ENCODE results near the gene PHACTR4. TPM values are rescaled to one million over a fixed set of nuclear protein-coding genes. Genes with fewer than 3 reads are reported as not detected.

Gene PHACTR4
- total and polyA plus RNA-seq, 2 of the 8 experiments (the other 6 are each of a cell fraction or from before 2014, with no cell fraction given): 23.7 to 57.8 TPM

DNA sequence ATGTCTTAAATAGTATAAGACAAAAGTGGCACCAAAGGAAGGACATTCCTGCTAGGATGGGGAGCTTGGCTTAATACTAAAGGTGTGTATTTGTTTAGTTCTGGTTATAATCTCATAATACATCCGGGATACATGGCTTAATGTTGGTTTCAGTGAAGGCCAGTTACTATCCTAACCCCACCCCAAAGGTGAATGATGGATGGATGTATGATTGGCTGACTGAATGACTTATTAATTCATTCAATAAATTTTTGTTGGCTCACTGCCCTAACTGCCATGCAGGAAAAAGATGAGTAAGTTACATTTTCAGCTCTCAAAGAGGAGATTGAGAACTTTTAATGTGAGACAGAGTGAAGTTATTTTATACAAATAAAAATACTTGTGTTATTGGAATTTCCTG lies 52.2 kb downstream of the PHACTR4 start:
- FAIRE-seq (no peak), DNase-seq (ENCODE audit: low read depth in 1 of 2, low spot score in 2 of 2) (no peak)
- H3K4me3 ChIP-seq (ENCODE audit: extremely low read depth in 1 of 4, insufficient read depth in 2 of 4, low read depth in 3 of 4, low read length in 4 of 4): no peak overlapping the region
- no peak overlapping the region for H2BK12ac ChIP-seq (ENCODE audit: low read depth, low read length)
- H3K23ac ChIP-seq (ENCODE audit: insufficient read length): no peak overlapping the region
- H3K56ac ChIP-seq (replicated peaks; ENCODE audit: insufficient read length, low read depth, low read length): no peak overlapping the region
- H2AK5ac ChIP-seq (ENCODE audit: low read depth, low read length): no peak overlapping the region
- no peak overlapping the region for H3K4me2 ChIP-seq (ENCODE audit: insufficient read depth in 1 of 2, low read depth in 2 of 2, low read length in 2 of 2)
- H3K23me2 ChIP-seq (ENCODE audit: low read depth, low read length): no peaks in the 10 kb centered on the region
- peaks cover 0 to 6% (median 0%) of the 10 kb centered on the region in 4 experiments; a peak in 3 of 8 replicates for H3K36me3 ChIP-seq (ENCODE audit: control insufficient read depth in 2 of 4, insufficient read depth in 4 of 4, low read length in 3 of 4)
- peaks cover 0 to 12% of the 10 kb centered on the region in 2 experiments; a peak in 2 of 4 replicates for H3K79me2 ChIP-seq (ENCODE audit: control insufficient read depth in 1 of 2, insufficient read depth in 2 of 2, low read length in 2 of 2)
- ChIA-PET CTCF (ENCODE audit: partially characterized antibody) (interaction anchor here (1.3 kb wide), 1 partner anchor 12 kb away, joined by 4 read pairs; no protein-coding TSS in a partner anchor), POLR2A (ENCODE audit: partially characterized antibody) (interaction anchor here (0.8 to 1.8 kb wide), 4 partner anchors 9 to 159 kb away, joined by 3 to 7 read pairs (median 4); no protein-coding TSS in a partner anchor)
- no peak overlapping the region for H4K91ac ChIP-seq (replicated peaks; ENCODE audit: insufficient read length, low read length)
- no peak overlapping the region for H2BK20ac ChIP-seq (ENCODE audit: low read length)
- H2BK120ac ChIP-seq (replicated peaks; ENCODE audit: low read depth, low read length): no peak overlapping the region
- H4K8ac ChIP-seq (ENCODE audit: extremely low read depth, insufficient read depth, low read length): no peak overlapping the region
- 89% methylated on average over 1 of the region's 1 CpG; no CpG with 5 or more reads in 1 of the 2 experiments for WGBS, 2 experiments (ENCODE audit: extremely low coverage in 1 of 2, insufficient coverage in 1 of 2, insufficient read length in 1 of 2, insufficient replicate concordance in 2 of 2, low coverage in 1 of 2, low lambda C conversion rate in 2 of 2, missing lambda C conversion rate in 1 of 2)
- H4K5ac ChIP-seq (ENCODE audit: insufficient read length, low read depth, low read length): no peak overlapping the region
- no peaks in the 10 kb centered on the region for H3K9me3 ChIP-seq (ENCODE audit: insufficient read depth in 2 of 2, low read depth in 1 of 2, low read length in 1 of 2)
- no peak overlapping the region for H3K14ac ChIP-seq (ENCODE audit: insufficient read length)
- peaks cover 4% of the 10 kb centered on the region for H3K79me1 ChIP-seq (ENCODE audit: low read depth, low read length)
- H3K27me3 ChIP-seq (replicated peaks in 1 of 4; ENCODE audit: control insufficient read depth in 3 of 4, extremely low read depth in 1 of 4, insufficient read depth in 3 of 4, low read length in 3 of 4): no peaks in the 10 kb centered on the region
- H2BK5ac ChIP-seq (ENCODE audit: low read depth, low read length): no peak overlapping the region
- no peak overlapping the region for H3K18ac ChIP-seq (ENCODE audit: extremely low read depth, low read length)
- no peak overlapping the region for H3K27ac ChIP-seq (ENCODE audit: low read depth, low read length)
- H4K20me1 ChIP-seq (replicated peaks in 1 of 2; ENCODE audit: control insufficient read depth in 1 of 2, insufficient read depth in 2 of 2, low read length in 2 of 2): no peaks in the 10 kb centered on the region
- H3K9ac ChIP-seq (replicated peaks in 1 of 4; ENCODE audit: extremely low read depth in 1 of 4, low read depth in 3 of 4, low read length in 3 of 4): no peak overlapping the region
- no peaks in the 10 kb centered on the region for H3K4me1 ChIP-seq (replicated peaks in 1 of 4; ENCODE audit: control insufficient read depth in 3 of 4, insufficient read depth in 4 of 4, low read length in 3 of 4)
- H2AFZ ChIP-seq (ENCODE audit: low read length): no peak overlapping the region
- no peak overlapping the region for H3K4ac ChIP-seq (replicated peaks; ENCODE audit: insufficient read length, low read depth, low read length)
- H2BK15ac ChIP-seq (ENCODE audit: low read length): no peak overlapping the region
- TF ChIP-seq ZNF274 (IDR thresholded peaks at IDR 0.05; ENCODE audit: borderline replicate concordance, extremely low read depth, low read length) (no peak), NRF1 (IDR thresholded peaks at IDR 0.05; ENCODE audit: low read depth, low read length) (no peak), FOSL1 (IDR thresholded peaks at IDR 0.05; ENCODE audit: insufficient read depth, low read depth, low read length) (no peak), RAD21 (IDR thresholded peaks at IDR 0.05 in 1 of 2, conservative IDR thresholded peaks at IDR 0.05 in 1 of 2; ENCODE audit: low read depth in 2 of 2, low read length in 2 of 2) (no peak), ATF2 (IDR thresholded peaks at IDR 0.05; ENCODE audit: low read length) (no peak), POLR2AphosphoS5 (IDR thresholded peaks at IDR 0.05; ENCODE audit: low read depth, low read length) (no peak), CHD2 (IDR thresholded peaks at IDR 0.05; ENCODE audit: low read length) (no peak), TEAD4 (IDR thresholded peaks at IDR 0.05; ENCODE audit: low read depth, low read length) (no peak), BACH1 (IDR thresholded peaks at IDR 0.05; ENCODE audit: low read length) (no peak), EZH2 (IDR thresholded peaks at IDR 0.05; ENCODE audit: low read depth, low read length, severe bottlenecking) (no peak), RFX5 (IDR thresholded peaks at IDR 0.05; ENCODE audit: borderline replicate concordance, low read depth, low read length) (no peak), CEBPB (IDR thresholded peaks at IDR 0.05; ENCODE audit: low read depth, low read length) (no peak)
- TF ChIP-seq, protein P1, sequence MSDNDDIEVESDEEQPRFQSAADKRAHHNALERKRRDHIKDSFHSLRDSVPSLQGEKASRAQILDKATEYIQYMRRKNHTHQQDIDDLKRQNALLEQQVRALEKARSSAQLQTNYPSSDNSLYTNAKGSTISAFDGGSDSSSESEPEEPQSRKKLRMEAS (IDR thresholded peaks at IDR 0.05): no peak

Data from H1 (cell line).